DOHH2 (cell line): ENCODE results near the gene NR2F1-AS1.

ENCODE experiments used
- H3F3A ChIP-seq: fragments of 200-600 bp; sonication (generic), shearing (Covaris generic); 2 replicates; pipeline ENCODE4 v1.6.0; 2016; ENCODE audit warnings: antibody characterized with exemption, mild to moderate bottlenecking; ENCODE audit not compliant: control insufficient read depth, insufficient read depth
- H3K27ac ChIP-seq: fragments of 200-600 bp; sonication (generic); 2 replicates; pipeline ENCODE4 v1.5.1; 2014; ENCODE audit warnings: low read depth, mild to moderate bottlenecking, low read length, moderate library complexity
- H3K27me3 ChIP-seq: fragments of 200-600 bp; sonication (generic); 2 replicates; pipeline ENCODE4 v1.6.1; 2014; ENCODE audit warnings: mild to moderate bottlenecking, low read length, mixed read lengths; ENCODE audit not compliant: control insufficient read depth
- H3K36me3 ChIP-seq: fragments of 200-600 bp; sonication (generic); 2 replicates; pipeline ENCODE4 v1.6.1; 2014; ENCODE audit warnings: mild to moderate bottlenecking, low read length, moderate library complexity, mixed read lengths; ENCODE audit not compliant: control insufficient read depth
- H3K4me1 ChIP-seq: fragments of 200-600 bp; sonication (generic); 2 replicates; pipeline ENCODE4 v1.6.1; 2014; ENCODE audit warnings: mild to moderate bottlenecking, low read length, mixed read lengths; ENCODE audit not compliant: control insufficient read depth
- H3K4me2 ChIP-seq: fragments of 200-600 bp; sonication (generic); 2 replicates; pipeline ENCODE4 v1.6.0; 2014; ENCODE audit warnings: mild to moderate bottlenecking, low read length, moderate library complexity
- H3K4me3 ChIP-seq: fragments of 200-600 bp; sonication (generic); 2 replicates; pipeline ENCODE4 v1.5.1; 2014; ENCODE audit warnings: mild to moderate bottlenecking, low read length, mixed read lengths
- H3K79me2 ChIP-seq: fragments of 200-600 bp; sonication (generic); 2 replicates; pipeline ENCODE4 v1.6.1; 2014; ENCODE audit warnings: mild to moderate bottlenecking, low read length, mixed read lengths; ENCODE audit not compliant: control insufficient read depth
- H3K9me2 ChIP-seq: fragments of 200-600 bp; sonication (generic); replicated peaks from 2 replicates; pipeline ENCODE4 v1.6.1; 2014; ENCODE audit warnings: mild to moderate bottlenecking, low read length, mixed read lengths; ENCODE audit not compliant: control insufficient read depth
- H3K9me3 ChIP-seq: fragments of 200-600 bp; sonication (generic); 2 replicates; pipeline ENCODE4 v1.6.1; 2014; ENCODE audit warnings: antibody characterized with exemption, low read length, mixed read lengths; ENCODE audit not compliant: control insufficient read depth, insufficient read depth
- H4K20me1 ChIP-seq: fragments of 200-600 bp; sonication (generic); 2 replicates; pipeline ENCODE4 v1.6.0; 2014; ENCODE audit warnings: low read depth, mild to moderate bottlenecking, antibody characterized with exemption, low read length, moderate library complexity; ENCODE audit not compliant: control insufficient read depth, insufficient read depth
- EZH2phosphoT487 ChIP-seq: fragments of 200-600 bp; sonication (generic); IDR thresholded peaks from 2 replicates; pipeline ENCODE4 v1.6.1; 2017; ENCODE audit warnings: borderline replicate concordance, mild to moderate bottlenecking, antibody characterized with exemption, low read length, moderate library complexity, mixed read lengths
- TF ChIP-seq, protein P1 (sequence below): fragments of 200-600 bp; sonication (generic); IDR thresholded peaks from one replicate; pipeline ENCODE4 v1.5.1; 2014; ENCODE audit warnings: antibody characterized with exemption, mild to moderate bottlenecking, low read depth, low read length; ENCODE audit not compliant: poor library complexity, severe bottlenecking

Gene NR2F1-AS1

GRCh38 chr5:93585041-93585766, 4.2 kb upstream of the NR2F1-AS1 start:
- Histone ChIP-seq H3K4me1 (peaks cover 24% of the 10 kb centered on the region), H4K20me1 (no peaks in the 10 kb centered on the region), H3K4me3 (no peak overlapping the region; the same call in 1 of the 2 replicates), H3K27me3 (peaks cover 52% of the 10 kb centered on the region), H3K27ac (no peak overlapping the region), H3K9me3 (no peaks in the 10 kb centered on the region), H3K79me2 (no peaks in the 10 kb centered on the region), H3K36me3 (no peaks in the 10 kb centered on the region), H3F3A (no peaks in the 10 kb centered on the region), H3K9me2 (no peaks in the 10 kb centered on the region), H3K4me2 (peak overlapping the region; percentile 31; the same call in 1 of the 2 replicates)
- TF ChIP-seq, protein P1, sequence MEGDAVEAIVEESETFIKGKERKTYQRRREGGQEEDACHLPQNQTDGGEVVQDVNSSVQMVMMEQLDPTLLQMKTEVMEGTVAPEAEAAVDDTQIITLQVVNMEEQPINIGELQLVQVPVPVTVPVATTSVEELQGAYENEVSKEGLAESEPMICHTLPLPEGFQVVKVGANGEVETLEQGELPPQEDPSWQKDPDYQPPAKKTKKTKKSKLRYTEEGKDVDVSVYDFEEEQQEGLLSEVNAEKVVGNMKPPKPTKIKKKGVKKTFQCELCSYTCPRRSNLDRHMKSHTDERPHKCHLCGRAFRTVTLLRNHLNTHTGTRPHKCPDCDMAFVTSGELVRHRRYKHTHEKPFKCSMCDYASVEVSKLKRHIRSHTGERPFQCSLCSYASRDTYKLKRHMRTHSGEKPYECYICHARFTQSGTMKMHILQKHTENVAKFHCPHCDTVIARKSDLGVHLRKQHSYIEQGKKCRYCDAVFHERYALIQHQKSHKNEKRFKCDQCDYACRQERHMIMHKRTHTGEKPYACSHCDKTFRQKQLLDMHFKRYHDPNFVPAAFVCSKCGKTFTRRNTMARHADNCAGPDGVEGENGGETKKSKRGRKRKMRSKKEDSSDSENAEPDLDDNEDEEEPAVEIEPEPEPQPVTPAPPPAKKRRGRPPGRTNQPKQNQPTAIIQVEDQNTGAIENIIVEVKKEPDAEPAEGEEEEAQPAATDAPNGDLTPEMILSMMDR = no peak
- peak; percentile 81; the same call in 1 of the 2 replicates for TF ChIP-seq EZH2phosphoT487

DNA sequence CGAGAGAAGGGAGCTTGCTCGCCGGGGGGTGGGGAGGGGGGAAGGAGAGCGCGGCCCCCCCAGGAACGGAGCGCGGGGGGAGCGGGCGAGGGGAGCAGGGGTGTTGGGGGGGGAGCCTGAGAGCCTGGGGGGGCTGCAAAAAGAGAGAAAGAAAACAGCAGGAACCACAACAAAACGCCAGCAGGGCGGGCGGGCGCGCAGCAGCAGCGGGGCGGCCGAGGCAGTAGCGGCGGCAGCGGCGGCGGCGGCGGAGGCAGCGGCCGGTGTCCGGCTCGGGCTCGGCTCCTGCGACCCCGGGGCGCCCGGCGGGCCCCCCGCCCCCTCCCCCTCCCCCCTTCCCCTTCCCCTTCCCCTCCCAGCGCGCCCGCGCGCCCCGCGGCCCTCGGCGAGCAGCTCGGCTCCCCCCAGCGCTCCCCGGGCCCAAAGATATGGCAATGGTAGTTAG, 3.6 kb upstream of the NR2F1-AS1 start:
- no peaks in the 10 kb centered on the region for H3K36me3 ChIP-seq
- TF ChIP-seq EZH2phosphoT487 = no peak
- TF ChIP-seq, protein P1 = no peak
- H3K27me3 ChIP-seq = peaks cover 57% of the 10 kb centered on the region
- H3K4me1 ChIP-seq = peaks cover 24% of the 10 kb centered on the region
- no peaks in the 10 kb centered on the region for H3K9me3 ChIP-seq
- no peaks in the 10 kb centered on the region for H3K79me2 ChIP-seq
- H4K20me1 ChIP-seq = no peaks in the 10 kb centered on the region
- H3K9me2 ChIP-seq = no peaks in the 10 kb centered on the region
- peak overlapping the region; percentile 33; the same call in 1 of the 2 replicates for H3K4me2 ChIP-seq
- no peak overlapping the region for H3K4me3 ChIP-seq
- no peak overlapping the region for H3K27ac ChIP-seq
- no peaks in the 10 kb centered on the region for H3F3A ChIP-seq

- peak overlapping the region; percentile 69; the same call in 1 of the 2 replicates for H3K4me2 ChIP-seq
- H3K4me3 ChIP-seq = peak overlapping the region; percentile 34
- H3K4me1 ChIP-seq = peaks cover 24% of the 10 kb centered on the region
- H3K9me3 ChIP-seq = no peaks in the 10 kb centered on the region
- H3K36me3 ChIP-seq = no peaks in the 10 kb centered on the region
- no peak overlapping the region for H3K27ac ChIP-seq
- no peaks in the 10 kb centered on the region for H4K20me1 ChIP-seq
- no peaks in the 10 kb centered on the region for H3K79me2 ChIP-seq
- H3K9me2 ChIP-seq = no peaks in the 10 kb centered on the region
- TF ChIP-seq, protein P1 = no peak
- peak; percentile 64; the same call in 1 of the 2 replicates for TF ChIP-seq EZH2phosphoT487
- peaks cover 56% of the 10 kb centered on the region for H3K27me3 ChIP-seq
- no peaks in the 10 kb centered on the region for H3F3A ChIP-seq
These were observed 3.0 kb upstream of the NR2F1-AS1 start for GRCh38 chr5:93583768-93584595.
